Lung (tissue), 12 donors: Measurements from ENCODE around the gene PSD2. TPM values are rescaled to one million over a fixed set of nuclear protein-coding genes. Genes with fewer than 3 reads are reported as not detected.
A peak's percentile ranks its signal among the peaks of the same experiment; 100 is the strongest.

Source experiments
- ATAC-seq: fragments of 200-7000 bp; cut with Tn5 transposase; one replicate; pipeline ENCODE4 v1.9.1; 2020; ENCODE audit warnings: moderate number of reproducible peaks; ENCODE audit not compliant: insufficient read depth, low FRiP score
- DNase-seq, 3 donors: peaks; one replicate each; pipeline ENCODE4 v3.0.0-alpha.2; 2013 to 2017
- H3K27ac ChIP-seq, 2 donors: one replicate each; pipeline ENCODE4 v1.5.1; 2013; ENCODE audit warnings: mild to moderate bottlenecking in 2 of 2, moderate library complexity in 2 of 2, control low read depth in 1 of 2, inconsistent platforms in 1 of 2, low read depth in 1 of 2, low read length in 1 of 2
- H3K27me3 ChIP-seq, 3 donors: one replicate each; pipeline ENCODE4 v1.5.1; 2013; ENCODE audit warnings: low read length in 2 of 3; ENCODE audit not compliant: control insufficient read depth in 3 of 3, insufficient read depth in 3 of 3
- H3K36me3 ChIP-seq, 4 donors: one replicate each; pipeline ENCODE4 v1.5.1; 2013; ENCODE audit warnings: low read length in 4 of 4, mild to moderate bottlenecking in 1 of 4, moderate library complexity in 1 of 4; ENCODE audit not compliant: control insufficient read depth in 4 of 4, insufficient read depth in 4 of 4
- H3K4me1 ChIP-seq, 5 donors: one replicate each; pipeline ENCODE4 v1.5.1; 2013; ENCODE audit warnings: low read length in 5 of 5, mild to moderate bottlenecking in 2 of 5, moderate library complexity in 1 of 5; ENCODE audit not compliant: control insufficient read depth in 5 of 5, insufficient read depth in 5 of 5
- H3K4me3 ChIP-seq: one replicate; pipeline ENCODE4 v1.5.1; 2013; ENCODE audit warnings: mild to moderate bottlenecking, control low read depth, moderate library complexity
- H3K9ac ChIP-seq, 2 donors: one replicate each; pipeline ENCODE4 v1.5.1; 2013; ENCODE audit warnings: low read length in 2 of 2, control low read depth in 1 of 2; ENCODE audit not compliant: insufficient read depth in 1 of 2
- H3K9me3 ChIP-seq, 4 donors: one replicate each; pipeline ENCODE4 v1.5.1; 2013; ENCODE audit warnings: low read length in 3 of 4, mild to moderate bottlenecking in 1 of 4, moderate library complexity in 1 of 4; ENCODE audit not compliant: control insufficient read depth in 4 of 4, insufficient read depth in 3 of 4
- CTCF ChIP-seq: IDR thresholded peaks from 2 replicates; pipeline ENCODE4 v1.5.1; 2012; ENCODE audit warnings: mild to moderate bottlenecking; ENCODE audit errors: control extremely low read depth, extremely low read depth
- WGBS, 2 donors: extraction: QIAGEN DNeasy Blood & Tissue Kit; methylation state at CpG; one replicate each; pipeline ENCODE4 v1.1.7; 2013; 5-methylcytosine and 5-hydroxymethylcytosine counted together
- polyA plus RNA-seq, 2 donors: library from polyadenylated mRNA; stranded (reverse); fragments of 200-250 nt; gene quantifications; one replicate each; pipeline ENCODE4 v1.2.1, GENCODE V29; 2013
- total RNA-seq, 2 donors: library from RNA; depleted of rRNA in 1 of 2; stranded (reverse); fragments of >200 nt in 1 of 2; gene quantifications; one replicate each; pipeline ENCODE4 v1.2.1, GENCODE V29; 2014 to 2021
- donor health status: control.
- donor health status: control.
- donor health status: Bipolar disorder and iron deficiency.
- donor health status: healthy.
- donor health status: DM: yes; HTN: yes; CAD: no.

Gene PSD2
- total and polyA plus RNA-seq, 4 donors: 0.01 to 0.20 (median 0.05) TPM

- peaks cover 5 to 38% (median 34%) of the 10 kb centered on the region in 3 donors for H3K27me3 ChIP-seq
- no peaks in the 10 kb centered on the region for H3K9me3 ChIP-seq
- H3K27ac ChIP-seq: no peak overlapping the region
- DNase-seq (no peak), ATAC-seq (no peak)
- no peak overlapping the region for H3K4me3 ChIP-seq
- WGBS, 2 donors: 63 to 66% methylated on average over 9 of the region's 9 CpGs
- H3K36me3 ChIP-seq: no peaks in the 10 kb centered on the region
- H3K9ac ChIP-seq: no peak overlapping the region
- TF ChIP-seq CTCF: no peak
- H3K4me1 ChIP-seq: peaks cover 0 to 9% (median 2%) of the 10 kb centered on the region in 5 donors
Measured at GRCh38 chr5:139797856-139798510, 2.4 kb downstream of the PSD2 start.

- 63 to 77% methylated on average over 2 of the region's 2 CpGs for WGBS, 2 donors
- no peak overlapping the region for H3K9ac ChIP-seq
- H3K27me3 ChIP-seq: peaks cover 5 to 38% (median 30%) of the 10 kb centered on the region in 3 donors
- ATAC-seq (no peak), DNase-seq (no peak)
- no peak overlapping the region for H3K4me3 ChIP-seq
- H3K27ac ChIP-seq: no peak overlapping the region
- no peaks in the 10 kb centered on the region for H3K9me3 ChIP-seq
- TF ChIP-seq CTCF: no peak
- no peaks in the 10 kb centered on the region for H3K36me3 ChIP-seq
- H3K4me1 ChIP-seq: peaks cover 0 to 9% (median 2%) of the 10 kb centered on the region in 5 donors
Measured at GRCh38 chr5:139798883-139799282, 3.3 kb downstream of the PSD2 start.

DNA sequence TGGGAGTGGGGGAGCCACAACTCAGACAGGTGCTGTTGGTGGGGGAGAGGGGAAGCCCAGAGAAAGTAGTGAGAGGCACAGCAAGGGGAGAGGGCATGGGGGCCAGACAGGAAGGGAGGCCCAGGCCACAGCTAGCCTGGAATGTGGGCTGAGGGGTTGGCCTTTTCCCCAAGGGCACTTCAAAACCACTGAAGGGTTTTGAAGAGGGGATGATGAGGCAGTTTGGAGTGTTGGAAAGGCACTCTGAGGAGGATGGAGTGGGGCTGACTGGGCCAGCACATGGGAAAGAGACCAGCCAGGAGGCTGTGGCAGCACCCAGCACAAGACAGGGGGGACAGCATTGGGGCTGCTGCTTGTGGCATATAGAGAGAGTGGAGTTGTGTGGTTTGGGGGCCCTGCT is 3.8 kb downstream of the PSD2 start:
- H3K27me3 ChIP-seq: peaks cover 5 to 33% (median 25%) of the 10 kb centered on the region in 3 donors
- no peaks in the 10 kb centered on the region for H3K9me3 ChIP-seq
- H3K36me3 ChIP-seq: no peaks in the 10 kb centered on the region
- DNase-seq (peak; percentile 56 to 78 (median 74)), ATAC-seq (peak; percentile 54)
- no peak overlapping the region for H3K4me3 ChIP-seq
- H3K4me1 ChIP-seq: peaks cover 0 to 9% (median 2%) of the 10 kb centered on the region in 5 donors
- no peak overlapping the region for H3K27ac ChIP-seq
- TF ChIP-seq CTCF: no peak
- H3K9ac ChIP-seq: no peak overlapping the region
